PC-9 (cell line): ENCODE measurements around the gene SP1. TPM values are rescaled to one million over a fixed set of nuclear protein-coding genes. Genes with fewer than 3 reads are reported as not detected.
"Not testable (repeated sequence)": the region's sequence is repeated elsewhere in the genome, so short reads cannot be mapped to it uniquely, and the experiment has no call there.

Source experiments
- BruUV-seq: library from RNA; stranded (reverse); fragments of 400-500 nt; replicated peaks from 2 replicates; lab custom pipeline; 2021; lab: Mats Ljungman, UMichigan
- CTCF ChIA-PET: fragments of 300-600 bp; sonication (Branson Sonifier 250); formaldehyde crosslinking; loops from one replicate; lab custom pipeline; 2022; ENCODE audit warnings: antibody characterized with exemption; lab: Charles Lee
- POLR2A ChIA-PET: fragments of 300-600 bp; sonication (Branson Sonifier 250); formaldehyde crosslinking; loops from one replicate; lab custom pipeline; 2022; ENCODE audit warnings: antibody characterized with exemption; ENCODE audit not compliant: unreplicated experiment; lab: Charles Lee
- DNase-seq, 2 experiments: peaks; one replicate each; pipeline versions ENCODE4 v3.0.0 to v3.0.0-alpha.2; 2015 to 2022; ENCODE audit warnings: mixed read lengths in 1 of 2
- H2AFZ ChIP-seq: fragments of 200-600 bp; sonication (generic); 2 replicates; pipeline ENCODE4 v1.8.1; 2017; ENCODE audit warnings: antibody characterized with exemption
- H3F3A ChIP-seq: fragments of 200-600 bp; sonication (generic); 2 replicates; pipeline ENCODE4 v1.8.1; 2017; ENCODE audit warnings: antibody characterized with exemption, mild to moderate bottlenecking, low read depth; ENCODE audit not compliant: insufficient read depth
- H3K27ac ChIP-seq: fragments of 200-600 bp; sonication (generic); 2 replicates; pipeline ENCODE4 v1.6.1; 2016; ENCODE audit warnings: mixed run types
- H3K27me3 ChIP-seq: fragments of 200-600 bp; sonication (generic); 2 replicates; pipeline ENCODE4 v1.6.1; 2016; ENCODE audit warnings: low read depth, mixed run types; ENCODE audit not compliant: insufficient read depth
- H3K36me3 ChIP-seq: fragments of 200-600 bp; sonication (generic); 2 replicates; pipeline ENCODE4 v1.6.1; 2016; ENCODE audit warnings: low read depth, mixed run types
- H3K4me1 ChIP-seq: fragments of 200-600 bp; sonication (generic); replicated peaks from 2 replicates; pipeline ENCODE4 v1.6.1; 2016; ENCODE audit warnings: mixed run types; ENCODE audit not compliant: insufficient read depth
- H3K4me2 ChIP-seq: fragments of 200-600 bp; sonication (generic); 2 replicates; pipeline ENCODE4 v1.6.1; 2017; ENCODE audit warnings: mixed run types
- H3K4me3 ChIP-seq: fragments of 200-600 bp; sonication (generic); 2 replicates; pipeline ENCODE4 v1.6.1; 2016; ENCODE audit warnings: mixed run types
- H3K79me2 ChIP-seq: fragments of 200-600 bp; sonication (generic); 2 replicates; pipeline ENCODE4 v1.6.1; 2017; ENCODE audit warnings: low read depth, mixed run types
- H3K9me2 ChIP-seq: fragments of 200-600 bp; sonication (generic); 2 replicates; pipeline ENCODE4 v1.8.1; 2017; ENCODE audit warnings: mild to moderate bottlenecking; ENCODE audit not compliant: insufficient read depth
- H3K9me3 ChIP-seq: fragments of 200-600 bp; sonication (generic); 2 replicates; pipeline ENCODE4 v1.8.1; 2016; ENCODE audit warnings: low read depth; ENCODE audit not compliant: insufficient read depth
- H4K20me1 ChIP-seq: fragments of 200-600 bp; sonication (generic); 2 replicates; pipeline ENCODE4 v1.8.1; 2017; ENCODE audit not compliant: insufficient read depth
- CTCF ChIP-seq: fragments of 200-600 bp; sonication (generic); conservative IDR thresholded peaks from 2 replicates; pipeline ENCODE4 v1.6.1; 2017; ENCODE audit warnings: mixed run types, antibody characterized with exemption, mild to moderate bottlenecking, moderate library complexity
- EZH2 ChIP-seq: fragments of 200-600 bp; sonication (generic); IDR thresholded peaks from 2 replicates; pipeline ENCODE4 v1.8.0; 2017; ENCODE audit warnings: antibody characterized with exemption, low read depth
- intact Hi-C: fragments of 100-400 bp; cut with micrococcal nuclease; formaldehyde crosslinking; loops from one replicate; pipeline ENCODE4 v1.10.0; 2022; ENCODE audit not compliant: unreplicated experiment
- total RNA-seq: library from RNA; stranded (reverse); gene quantifications from 2 replicates; pipeline ENCODE4 v1.2.3, GENCODE V29; 2021

The SP1 gene
- total RNA-seq, 1 experiment from 2014 or later = 118 TPM

- ChIA-PET CTCF (no interaction called here), POLR2A (interaction anchor here (0.9 kb wide), 1 partner anchor 20 kb away, joined by 8 read pairs; no protein-coding TSS in a partner anchor)
- no peaks in the 10 kb centered on the region for H3K79me2 ChIP-seq
- no peaks in the 10 kb centered on the region for H3K36me3 ChIP-seq
- H4K20me1 ChIP-seq = no peaks in the 10 kb centered on the region
- no peak for DNase-seq
- H2AFZ ChIP-seq = no peak overlapping the region
- intact Hi-C loops = no loop called here
- no peak overlapping the region for H3K4me3 ChIP-seq
- no peaks in the 10 kb centered on the region for H3F3A ChIP-seq
- peaks cover 5% of the 10 kb centered on the region; the same call in 1 of the 2 replicates for H3K4me1 ChIP-seq
- H3K4me2 ChIP-seq = no peak overlapping the region
- no TSS peak for BruUV-seq
- no peaks in the 10 kb centered on the region for H3K27me3 ChIP-seq
- H3K9me3 ChIP-seq = no peaks in the 10 kb centered on the region
- no peaks in the 10 kb centered on the region for H3K9me2 ChIP-seq
- no peak overlapping the region for H3K27ac ChIP-seq
- TF ChIP-seq EZH2 = no peak
- TF ChIP-seq CTCF = no peak
Measured at GRCh38 chr12:53358836-53359419, 21.0 kb upstream of the SP1 start.

- H3K27me3 ChIP-seq, H3K27ac ChIP-seq, DNase-seq, CTCF ChIA-PET, H2AFZ ChIP-seq, H3K9me3 ChIP-seq, H3K79me2 ChIP-seq, H3K4me3 ChIP-seq, H3K9me2 ChIP-seq, H3K36me3 ChIP-seq, BruUV-seq, intact Hi-C loops, H4K20me1 ChIP-seq, H3K4me2 ChIP-seq, POLR2A ChIA-PET: not testable (repeated sequence)
- peaks cover 14% of the 10 kb centered on the region for H3F3A ChIP-seq
- peaks cover 27% of the 10 kb centered on the region for H3K4me1 ChIP-seq
Measured at GRCh38 chr12:53361638-53362037, 18.3 kb upstream of the SP1 start.

GRCh38 chr12:53365245-53365904 lies 14.6 kb upstream of the SP1 start:
- TF ChIP-seq CTCF = no peak
- TF ChIP-seq EZH2 = no peak
- H2AFZ ChIP-seq = 0 out of 2 replicates have a peak overlapping the region, but pooled peaks have one; percentile 15
- peaks cover 53% of the 10 kb centered on the region for H3K4me1 ChIP-seq
- H3K4me3 ChIP-seq = no peak overlapping the region
- peak overlapping the region; percentile 75 for H3K27ac ChIP-seq
- H3K4me2 ChIP-seq = peak overlapping the region; percentile 15; the same call in 1 of the 2 replicates
- DNase-seq = no peak
- H3K9me3 ChIP-seq = no peaks in the 10 kb centered on the region
- intact Hi-C loops = no loop called here
- POLR2A ChIA-PET = interaction anchor here (0.8 kb wide), 1 partner anchor 14 kb away, joined by 3 read pairs; no protein-coding TSS in a partner anchor
- no peaks in the 10 kb centered on the region for H3K9me2 ChIP-seq
- no peaks in the 10 kb centered on the region for H3K36me3 ChIP-seq
- H3K27me3 ChIP-seq = no peaks in the 10 kb centered on the region
- peaks cover 37% of the 10 kb centered on the region for H3F3A ChIP-seq
- no peaks in the 10 kb centered on the region for H4K20me1 ChIP-seq
- no peaks in the 10 kb centered on the region for H3K79me2 ChIP-seq
- CTCF ChIA-PET = interaction anchor here (0.7 to 1.1 kb wide), 2 partner anchors 13 to 21 kb away, joined by 3 to 4 read pairs; no protein-coding TSS in a partner anchor
- BruUV-seq = no TSS peak

- H3K27me3 ChIP-seq, H3K9me3 ChIP-seq, CTCF ChIA-PET, H3K4me3 ChIP-seq, H3K9me2 ChIP-seq, H3K4me2 ChIP-seq, H3K79me2 ChIP-seq, H4K20me1 ChIP-seq, DNase-seq, H2AFZ ChIP-seq, BruUV-seq, intact Hi-C loops, H3K36me3 ChIP-seq: not testable (repeated sequence)
- H3K27ac ChIP-seq = peak overlapping the region; percentile 57; the same call in 1 of the 2 replicates
- POLR2A ChIA-PET = interaction anchor here (0.6 kb wide), 2 partner anchors 14 to 252 kb away, joined by 7 read pairs; no protein-coding TSS in a partner anchor
- H3F3A ChIP-seq = peaks cover 51% of the 10 kb centered on the region
- peaks cover 46% of the 10 kb centered on the region for H3K4me1 ChIP-seq
Measured at GRCh38 chr12:53373554-53374133, 6.3 kb upstream of the SP1 start.

- DNase-seq, H3K27me3 ChIP-seq, H3K4me2 ChIP-seq, H3K4me3 ChIP-seq, intact Hi-C loops, POLR2A ChIA-PET, H2AFZ ChIP-seq, H3K36me3 ChIP-seq, BruUV-seq, H3K9me3 ChIP-seq, H4K20me1 ChIP-seq, H3K79me2 ChIP-seq, H3K9me2 ChIP-seq: not testable (repeated sequence)
- peaks cover 43% of the 10 kb centered on the region for H3K4me1 ChIP-seq
- CTCF ChIA-PET = interaction anchor here (0.8 kb wide), 1 partner anchor 47 kb away, joined by 5 read pairs; no protein-coding TSS in a partner anchor
- peaks cover 50% of the 10 kb centered on the region for H3F3A ChIP-seq
- H3K27ac ChIP-seq = peak overlapping the region; percentile 57; the same call in 1 of the 2 replicates
Measured at GRCh38 chr12:53374277-53374676, 5.7 kb upstream of the SP1 start.
